Measurements from ENCODE around the gene NLRP8. TPM values are rescaled to one million over a fixed set of nuclear protein-coding genes. Genes with fewer than 3 reads are reported as not detected.

Gene NLRP8
- total and polyA plus RNA-seq, 9 of the 15 experiments (the other 6 are each of a cell fraction or from before 2014, with no cell fraction given): not detected

DNA sequence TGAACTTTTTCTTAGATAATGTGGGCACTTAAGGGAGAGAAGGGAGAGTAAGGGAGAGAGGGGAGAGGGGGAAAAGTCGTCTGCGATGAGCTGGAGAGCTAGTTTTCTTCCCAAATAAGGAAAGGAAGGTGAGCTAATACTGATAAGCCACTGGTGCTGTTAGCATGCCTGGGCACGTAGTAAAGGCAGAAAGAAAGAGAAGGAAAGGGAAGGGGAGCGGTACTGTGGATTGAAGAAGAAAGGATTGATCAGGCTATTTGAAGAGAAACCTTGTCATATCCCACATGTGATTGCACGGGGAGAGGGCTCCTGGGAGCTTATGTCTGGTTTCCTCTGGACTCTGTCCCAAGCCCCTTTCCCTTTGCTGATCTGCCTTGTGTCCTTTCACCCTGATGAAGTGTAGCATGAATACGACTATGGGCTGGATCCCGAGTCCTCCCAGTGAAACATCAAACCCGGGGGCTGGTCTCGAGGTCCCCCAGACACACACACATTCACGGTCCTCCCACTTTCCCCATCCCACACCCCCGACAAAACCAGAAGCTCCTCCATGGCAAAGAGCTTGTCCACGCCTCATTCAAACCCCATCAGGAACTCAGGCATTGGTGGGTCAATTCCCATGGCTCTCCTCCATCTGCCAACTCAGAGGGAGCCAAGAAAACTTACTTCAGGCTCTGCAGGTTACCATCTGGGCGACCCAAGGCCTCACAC is 46.1 kb upstream of the NLRP8 start (continued):
- TF ChIP-seq, protein P1, sequence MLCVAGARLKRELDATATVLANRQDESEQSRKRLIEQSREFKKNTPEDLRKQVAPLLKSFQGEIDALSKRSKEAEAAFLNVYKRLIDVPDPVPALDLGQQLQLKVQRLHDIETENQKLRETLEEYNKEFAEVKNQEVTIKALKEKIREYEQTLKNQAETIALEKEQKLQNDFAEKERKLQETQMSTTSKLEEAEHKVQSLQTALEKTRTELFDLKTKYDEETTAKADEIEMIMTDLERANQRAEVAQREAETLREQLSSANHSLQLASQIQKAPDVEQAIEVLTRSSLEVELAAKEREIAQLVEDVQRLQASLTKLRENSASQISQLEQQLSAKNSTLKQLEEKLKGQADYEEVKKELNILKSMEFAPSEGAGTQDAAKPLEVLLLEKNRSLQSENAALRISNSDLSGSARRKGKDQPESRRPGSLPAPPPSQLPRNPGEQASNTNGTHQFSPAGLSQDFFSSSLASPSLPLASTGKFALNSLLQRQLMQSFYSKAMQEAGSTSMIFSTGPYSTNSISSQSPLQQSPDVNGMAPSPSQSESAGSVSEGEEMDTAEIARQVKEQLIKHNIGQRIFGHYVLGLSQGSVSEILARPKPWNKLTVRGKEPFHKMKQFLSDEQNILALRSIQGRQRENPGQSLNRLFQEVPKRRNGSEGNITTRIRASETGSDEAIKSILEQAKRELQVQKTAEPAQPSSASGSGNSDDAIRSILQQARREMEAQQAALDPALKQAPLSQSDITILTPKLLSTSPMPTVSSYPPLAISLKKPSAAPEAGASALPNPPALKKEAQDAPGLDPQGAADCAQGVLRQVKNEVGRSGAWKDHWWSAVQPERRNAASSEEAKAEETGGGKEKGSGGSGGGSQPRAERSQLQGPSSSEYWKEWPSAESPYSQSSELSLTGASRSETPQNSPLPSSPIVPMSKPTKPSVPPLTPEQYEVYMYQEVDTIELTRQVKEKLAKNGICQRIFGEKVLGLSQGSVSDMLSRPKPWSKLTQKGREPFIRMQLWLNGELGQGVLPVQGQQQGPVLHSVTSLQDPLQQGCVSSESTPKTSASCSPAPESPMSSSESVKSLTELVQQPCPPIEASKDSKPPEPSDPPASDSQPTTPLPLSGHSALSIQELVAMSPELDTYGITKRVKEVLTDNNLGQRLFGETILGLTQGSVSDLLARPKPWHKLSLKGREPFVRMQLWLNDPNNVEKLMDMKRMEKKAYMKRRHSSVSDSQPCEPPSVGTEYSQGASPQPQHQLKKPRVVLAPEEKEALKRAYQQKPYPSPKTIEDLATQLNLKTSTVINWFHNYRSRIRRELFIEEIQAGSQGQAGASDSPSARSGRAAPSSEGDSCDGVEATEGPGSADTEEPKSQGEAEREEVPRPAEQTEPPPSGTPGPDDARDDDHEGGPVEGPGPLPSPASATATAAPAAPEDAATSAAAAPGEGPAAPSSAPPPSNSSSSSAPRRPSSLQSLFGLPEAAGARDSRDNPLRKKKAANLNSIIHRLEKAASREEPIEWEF (CRISPR knock-in tag; IDR thresholded peaks at IDR 0.05): no peak

- H3K36me3 ChIP-seq (ENCODE audit: control insufficient read depth, insufficient read depth, low read length): no peaks in the 10 kb centered on the region
- peaks cover 0 to 8% of the 10 kb centered on the region in 2 experiments; a peak in 2 of 5 replicates for H3K27me3 ChIP-seq (ENCODE audit: control insufficient read depth in 2 of 2, insufficient read depth in 2 of 2, low read length in 2 of 2)
- no peaks in the 10 kb centered on the region for H3K4me1 ChIP-seq (replicated peaks in 1 of 2; ENCODE audit: control insufficient read depth in 2 of 2, insufficient read depth in 2 of 2, low read length in 2 of 2)
- H3K4me3 ChIP-seq: no peak overlapping the region
- no peak overlapping the region for H2AFZ ChIP-seq (ENCODE audit: low read depth, low read length)
- FAIRE-seq (no peak), DNase-seq (ENCODE audit: extremely low read depth in 1 of 4, low spot score in 3 of 4) (no peak), ATAC-seq (no peak)
- no peaks in the 10 kb centered on the region for H3K9me3 ChIP-seq (replicated peaks; ENCODE audit: control insufficient read depth, insufficient read depth, low read depth, low read length)
- H3K9ac ChIP-seq (ENCODE audit: insufficient read depth in 1 of 2, low read depth in 2 of 2, low read length in 2 of 2): no peak overlapping the region
- intact Hi-C loops (cut with micrococcal nuclease): no loop called here
- in situ Hi-C loops (cut with MboI): no loop called here
- no peaks in the 10 kb centered on the region for H4K20me1 ChIP-seq (replicated peaks; ENCODE audit: control insufficient read depth, insufficient read depth, low read length)
- no peaks in the 10 kb centered on the region for H3K79me2 ChIP-seq (ENCODE audit: control insufficient read depth, insufficient read depth, low read length)
- BruUV-seq (replicated peaks): no TSS peak
- ChIA-PET POLR2A (interaction anchor here (1.3 kb wide), 1 partner anchor 8 kb away, joined by 3 read pairs; no protein-coding TSS in a partner anchor), CTCF (ENCODE audit: low intra/inter-chr PET ratio) (no interaction called here)
- no peak overlapping the region for H3K4me2 ChIP-seq (ENCODE audit: insufficient read depth, low read length)
- H3K9me1 ChIP-seq (ENCODE audit: control insufficient read depth, insufficient read depth, low read length): no peaks in the 10 kb centered on the region
- under 1% methylated on average over 9 of the region's 9 CpGs for WGBS (ENCODE audit: insufficient coverage, low coverage, missing lambda C conversion rate)
- H3K27ac ChIP-seq (ENCODE audit: extremely low read depth, low read depth, low read length): no peak overlapping the region
- TF ChIP-seq, protein P2, sequence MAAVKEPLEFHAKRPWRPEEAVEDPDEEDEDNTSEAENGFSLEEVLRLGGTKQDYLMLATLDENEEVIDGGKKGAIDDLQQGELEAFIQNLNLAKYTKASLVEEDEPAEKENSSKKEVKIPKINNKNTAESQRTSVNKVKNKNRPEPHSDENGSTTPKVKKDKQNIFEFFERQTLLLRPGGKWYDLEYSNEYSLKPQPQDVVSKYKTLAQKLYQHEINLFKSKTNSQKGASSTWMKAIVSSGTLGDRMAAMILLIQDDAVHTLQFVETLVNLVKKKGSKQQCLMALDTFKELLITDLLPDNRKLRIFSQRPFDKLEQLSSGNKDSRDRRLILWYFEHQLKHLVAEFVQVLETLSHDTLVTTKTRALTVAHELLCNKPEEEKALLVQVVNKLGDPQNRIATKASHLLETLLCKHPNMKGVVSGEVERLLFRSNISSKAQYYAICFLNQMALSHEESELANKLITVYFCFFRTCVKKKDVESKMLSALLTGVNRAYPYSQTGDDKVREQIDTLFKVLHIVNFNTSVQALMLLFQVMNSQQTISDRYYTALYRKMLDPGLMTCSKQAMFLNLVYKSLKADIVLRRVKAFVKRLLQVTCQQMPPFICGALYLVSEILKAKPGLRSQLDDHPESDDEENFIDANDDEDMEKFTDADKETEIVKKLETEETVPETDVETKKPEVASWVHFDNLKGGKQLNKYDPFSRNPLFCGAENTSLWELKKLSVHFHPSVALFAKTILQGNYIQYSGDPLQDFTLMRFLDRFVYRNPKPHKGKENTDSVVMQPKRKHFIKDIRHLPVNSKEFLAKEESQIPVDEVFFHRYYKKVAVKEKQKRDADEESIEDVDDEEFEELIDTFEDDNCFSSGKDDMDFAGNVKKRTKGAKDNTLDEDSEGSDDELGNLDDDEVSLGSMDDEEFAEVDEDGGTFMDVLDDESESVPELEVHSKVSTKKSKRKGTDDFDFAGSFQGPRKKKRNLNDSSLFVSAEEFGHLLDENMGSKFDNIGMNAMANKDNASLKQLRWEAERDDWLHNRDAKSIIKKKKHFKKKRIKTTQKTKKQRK (IDR thresholded peaks at IDR 0.05; ENCODE audit: borderline replicate concordance, low read depth, low read length): no peak
- TF ChIP-seq ZNF224 (CRISPR knock-in tag; IDR thresholded peaks at IDR 0.05) (no peak), ZNF655 (CRISPR knock-in tag; IDR thresholded peaks at IDR 0.05) (no peak), ILF3 (IDR thresholded peaks at IDR 0.05; ENCODE audit: borderline replicate concordance) (no peak)
These were observed 45.4 kb upstream of the NLRP8 start for GRCh38 chr19:55902080-55902751.

Measured in K562 (cell line).